Ascending aorta (tissue), 2 donors: ENCODE measurements around the gene SLC37A1. TPM values are rescaled to one million over a fixed set of nuclear protein-coding genes. Genes with fewer than 3 reads are reported as not detected.
A peak's percentile ranks its signal among the peaks of the same experiment; 100 is the strongest.

Experiments
- DNase-seq, 2 donors: peaks; one replicate each; pipeline ENCODE4 v3.0.0-alpha.2; 2019; ENCODE audit warnings: low spot score in 2 of 2
- H3K27ac ChIP-seq, 2 donors: fragments of 200-600 bp; sonication (generic); one replicate each; pipeline ENCODE4 v1.5.1; 2016 to 2017; ENCODE audit warnings: mild to moderate bottlenecking in 1 of 2
- H3K27me3 ChIP-seq: fragments of 200-600 bp; sonication (generic); one replicate; pipeline ENCODE4 v1.5.1; 2017
- H3K36me3 ChIP-seq, 2 donors: fragments of 200-600 bp; sonication (generic); one replicate each; pipeline ENCODE4 v1.5.1; 2016
- H3K4me1 ChIP-seq, 2 donors: fragments of 200-600 bp; sonication (generic); one replicate each; pipeline ENCODE4 v1.5.1; 2016 to 2017; ENCODE audit warnings: mild to moderate bottlenecking in 1 of 2
- H3K4me3 ChIP-seq, 2 donors: fragments of 200-600 bp; sonication (generic); one replicate each; pipeline ENCODE4 v1.5.1; 2016 to 2017; ENCODE audit warnings: mild to moderate bottlenecking in 1 of 2
- H3K9me3 ChIP-seq, 2 donors: fragments of 200-600 bp; sonication (generic); one replicate each; pipeline ENCODE4 v1.5.1; 2016
- CTCF ChIP-seq, 3 experiments: fragments of 200-600 bp in 2 of 3; fragments of 450-650 bp in 1 of 3; sonication (generic) in 2 of 3; IDR thresholded peaks; one replicate each; pipeline ENCODE4 v1.5.1; 2016 to 2019; ENCODE audit warnings: antibody characterized with exemption in 3 of 3, mild to moderate bottlenecking in 1 of 3, moderate library complexity in 1 of 3
- intact Hi-C: fragments of 100-400 bp; cut with DNase I; formaldehyde crosslinking; loops from one replicate; pipeline ENCODE4 v1.15.1; 2023
- total RNA-seq: library from RNA; depleted of rRNA; stranded (reverse); fragments of >200 nt; gene quantifications from one replicate; pipeline ENCODE4 v1.1.0, GENCODE V29; 2016

Gene SLC37A1
- total RNA-seq, 1 donor from 2014 or later, result 8.7 TPM

GRCh38 chr21:42546433-42546832 lies 32.8 kb downstream of the SLC37A1 start:
- intact Hi-C loops, result no loop called here
- Histone ChIP-seq H3K27ac (no peak overlapping the region), H3K4me1 (no peaks in the 10 kb centered on the region), H3K4me3 (no peak overlapping the region), H3K9me3 (no peaks in the 10 kb centered on the region), H3K27me3 (no peaks in the 10 kb centered on the region), H3K36me3 (peaks cover 26 to 67% of the 10 kb centered on the region in 2 donors)
- DNase-seq, result no peak
- no peak for TF ChIP-seq CTCF (IDR thresholded peaks at IDR 0.05)

GRCh38 chr21:42547001-42547905 lies 33.6 kb downstream of the SLC37A1 start:
- no peak for TF ChIP-seq CTCF (IDR thresholded peaks at IDR 0.05)
- Histone ChIP-seq H3K9me3 (no peaks in the 10 kb centered on the region), H3K4me3 (no peak overlapping the region), H3K27me3 (no peaks in the 10 kb centered on the region), H3K4me1 (no peaks in the 10 kb centered on the region), H3K27ac (no peak overlapping the region), H3K36me3 (peaks cover 26 to 67% of the 10 kb centered on the region in 2 donors)
- DNase-seq, result no peak
- intact Hi-C loops, result no loop called here

GRCh38 chr21:42547906-42548365 lies 34.3 kb downstream of the SLC37A1 start:
- DNase-seq, result no peak
- no peak overlapping the region for H3K4me3 ChIP-seq

GRCh38 chr21:42548687-42549406 lies 35.2 kb downstream of the SLC37A1 start:
- intact Hi-C loops, result no loop called here
- TF ChIP-seq CTCF (IDR thresholded peaks at IDR 0.05), result no peak
- Histone ChIP-seq H3K9me3 (no peaks in the 10 kb centered on the region), H3K27ac (no peak overlapping the region), H3K4me3 (no peak overlapping the region), H3K27me3 (no peaks in the 10 kb centered on the region), H3K4me1 (no peaks in the 10 kb centered on the region), H3K36me3 (peaks cover 22 to 54% of the 10 kb centered on the region in 2 donors)
- peak in 1 of 2 donors; percentile 12 for DNase-seq

More at GRCh38 chr21:42547906-42548365, 34.3 kb downstream of the SLC37A1 start:
- Histone ChIP-seq H3K27ac (no peak overlapping the region), H3K9me3 (no peaks in the 10 kb centered on the region), H3K36me3 (peaks cover 22 to 62% of the 10 kb centered on the region in 2 donors), H3K4me1 (no peaks in the 10 kb centered on the region), H3K27me3 (no peaks in the 10 kb centered on the region)
- no peak for TF ChIP-seq CTCF (IDR thresholded peaks at IDR 0.05)
- intact Hi-C loops, result no loop called here

GRCh38 chr21:42550817-42551216 lies 37.2 kb downstream of the SLC37A1 start:
- peaks cover 22 to 51% of the 10 kb centered on the region in 2 donors for H3K36me3 ChIP-seq
- intact Hi-C loops, result no loop called here

More at GRCh38 chr21:42550817-42551216, 37.2 kb downstream of the SLC37A1 start:
- H3K4me3 ChIP-seq, result no peak overlapping the region
- TF ChIP-seq CTCF (IDR thresholded peaks at IDR 0.05), result no peak
- H3K9me3 ChIP-seq, result no peaks in the 10 kb centered on the region
- no peaks in the 10 kb centered on the region for H3K4me1 ChIP-seq
- H3K27ac ChIP-seq, result no peak overlapping the region
- DNase-seq, result peak in 1 of 2 donors; percentile 22
- H3K27me3 ChIP-seq, result no peaks in the 10 kb centered on the region
